ENCODE results near the gene VAV1. TPM values are rescaled to one million over a fixed set of nuclear protein-coding genes. Genes with fewer than 3 reads are reported as not detected.

Gene VAV1
- total and polyA plus RNA-seq, 2 of the 13 experiments (the other 11 are each of a cell fraction or from before 2014, with no cell fraction given) = not detected

DNA sequence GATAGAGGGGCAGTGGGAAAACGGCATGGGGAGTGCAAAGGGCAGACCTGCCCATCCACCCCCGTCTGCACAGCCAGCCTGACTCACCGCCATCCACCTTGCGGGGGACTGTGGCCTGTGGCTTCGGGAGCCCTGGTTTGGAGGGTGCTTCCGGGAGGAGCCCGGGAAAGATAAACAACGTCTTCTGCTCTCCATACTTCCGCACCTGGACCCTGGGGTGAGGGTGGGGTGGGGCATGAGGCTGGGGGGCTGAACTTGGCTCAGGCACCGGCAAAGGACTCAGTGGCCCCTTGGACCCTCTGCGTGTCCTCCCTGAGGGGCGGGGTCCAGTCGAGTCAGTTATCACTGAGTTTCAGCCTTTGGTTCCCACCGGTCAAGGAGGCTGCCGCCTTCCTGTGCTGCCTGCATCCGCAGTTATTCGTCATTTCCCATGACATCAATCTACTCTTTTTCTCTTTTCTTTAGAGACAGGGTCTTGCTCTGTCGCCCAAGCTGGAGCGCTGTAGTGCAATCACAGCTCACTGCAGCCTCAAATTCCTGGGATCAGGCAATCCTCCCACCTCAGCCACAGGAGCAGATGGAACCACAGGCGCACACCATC, 38.3 kb upstream of the VAV1 start (continued):
- peak; percentile 58 for TF ChIP-seq HNF4G (IDR thresholded peaks at IDR 0.05; ENCODE audit: borderline replicate concordance, low read depth, low read length)
- no peak for TF ChIP-seq HNF4G (CRISPR knock-in tag; IDR thresholded peaks at IDR 0.05; ENCODE audit: borderline replicate concordance, low read depth)
- TF ChIP-seq ATAD3A (CRISPR knock-in tag; IDR thresholded peaks at IDR 0.05) = no peak
- TF ChIP-seq FOXK1 (CRISPR knock-in tag; IDR thresholded peaks at IDR 0.05; ENCODE audit: borderline replicate concordance, low read depth) = peak; percentile 72; the same call in 1 of the 2 replicates
- peak; percentile 47 for TF ChIP-seq ZFX (CRISPR knock-in tag; IDR thresholded peaks at IDR 0.05; ENCODE audit: low read depth)
- TF ChIP-seq, protein P1, sequence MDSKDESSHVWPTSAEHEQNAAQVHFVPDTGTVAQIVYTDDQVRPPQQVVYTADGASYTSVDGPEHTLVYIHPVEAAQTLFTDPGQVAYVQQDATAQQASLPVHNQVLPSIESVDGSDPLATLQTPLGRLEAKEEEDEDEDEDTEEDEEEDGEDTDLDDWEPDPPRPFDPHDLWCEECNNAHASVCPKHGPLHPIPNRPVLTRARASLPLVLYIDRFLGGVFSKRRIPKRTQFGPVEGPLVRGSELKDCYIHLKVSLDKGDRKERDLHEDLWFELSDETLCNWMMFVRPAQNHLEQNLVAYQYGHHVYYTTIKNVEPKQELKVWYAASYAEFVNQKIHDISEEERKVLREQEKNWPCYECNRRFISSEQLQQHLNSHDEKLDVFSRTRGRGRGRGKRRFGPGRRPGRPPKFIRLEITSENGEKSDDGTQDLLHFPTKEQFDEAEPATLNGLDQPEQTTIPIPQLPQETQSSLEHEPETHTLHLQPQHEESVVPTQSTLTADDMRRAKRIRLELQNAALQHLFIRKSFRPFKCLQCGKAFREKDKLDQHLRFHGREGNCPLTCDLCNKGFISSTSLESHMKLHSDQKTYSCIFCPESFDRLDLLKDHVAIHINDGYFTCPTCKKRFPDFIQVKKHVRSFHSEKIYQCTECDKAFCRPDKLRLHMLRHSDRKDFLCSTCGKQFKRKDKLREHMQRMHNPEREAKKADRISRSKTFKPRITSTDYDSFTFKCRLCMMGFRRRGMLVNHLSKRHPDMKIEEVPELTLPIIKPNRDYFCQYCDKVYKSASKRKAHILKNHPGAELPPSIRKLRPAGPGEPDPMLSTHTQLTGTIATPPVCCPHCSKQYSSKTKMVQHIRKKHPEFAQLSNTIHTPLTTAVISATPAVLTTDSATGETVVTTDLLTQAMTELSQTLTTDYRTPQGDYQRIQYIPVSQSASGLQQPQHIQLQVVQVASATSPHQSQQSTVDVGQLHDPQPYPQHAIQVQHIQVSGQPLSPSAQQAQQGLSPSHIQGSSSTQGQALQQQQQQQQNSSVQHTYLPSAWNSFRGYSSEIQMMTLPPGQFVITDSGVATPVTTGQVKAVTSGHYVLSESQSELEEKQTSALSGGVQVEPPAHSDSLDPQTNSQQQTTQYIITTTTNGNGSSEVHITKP (CRISPR knock-in tag; IDR thresholded peaks at IDR 0.05; ENCODE audit: low read depth) = peak; percentile 81
- TF ChIP-seq RBFOX2 (IDR thresholded peaks at IDR 0.05; ENCODE audit: low read depth, low read length) = 0 out of 2 replicates have a peak, but pooled peaks have one; percentile 36
- TF ChIP-seq HMG20A (CRISPR knock-in tag; IDR thresholded peaks at IDR 0.05; ENCODE audit: borderline replicate concordance) = peak; percentile 33; the same call in 1 of the 2 replicates
- TF ChIP-seq, protein P2, sequence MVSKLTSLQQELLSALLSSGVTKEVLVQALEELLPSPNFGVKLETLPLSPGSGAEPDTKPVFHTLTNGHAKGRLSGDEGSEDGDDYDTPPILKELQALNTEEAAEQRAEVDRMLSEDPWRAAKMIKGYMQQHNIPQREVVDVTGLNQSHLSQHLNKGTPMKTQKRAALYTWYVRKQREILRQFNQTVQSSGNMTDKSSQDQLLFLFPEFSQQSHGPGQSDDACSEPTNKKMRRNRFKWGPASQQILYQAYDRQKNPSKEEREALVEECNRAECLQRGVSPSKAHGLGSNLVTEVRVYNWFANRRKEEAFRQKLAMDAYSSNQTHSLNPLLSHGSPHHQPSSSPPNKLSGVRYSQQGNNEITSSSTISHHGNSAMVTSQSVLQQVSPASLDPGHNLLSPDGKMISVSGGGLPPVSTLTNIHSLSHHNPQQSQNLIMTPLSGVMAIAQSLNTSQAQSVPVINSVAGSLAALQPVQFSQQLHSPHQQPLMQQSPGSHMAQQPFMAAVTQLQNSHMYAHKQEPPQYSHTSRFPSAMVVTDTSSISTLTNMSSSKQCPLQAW (CRISPR knock-in tag; IDR thresholded peaks at IDR 0.05) = peak; percentile 74
- TF ChIP-seq, protein P3, sequence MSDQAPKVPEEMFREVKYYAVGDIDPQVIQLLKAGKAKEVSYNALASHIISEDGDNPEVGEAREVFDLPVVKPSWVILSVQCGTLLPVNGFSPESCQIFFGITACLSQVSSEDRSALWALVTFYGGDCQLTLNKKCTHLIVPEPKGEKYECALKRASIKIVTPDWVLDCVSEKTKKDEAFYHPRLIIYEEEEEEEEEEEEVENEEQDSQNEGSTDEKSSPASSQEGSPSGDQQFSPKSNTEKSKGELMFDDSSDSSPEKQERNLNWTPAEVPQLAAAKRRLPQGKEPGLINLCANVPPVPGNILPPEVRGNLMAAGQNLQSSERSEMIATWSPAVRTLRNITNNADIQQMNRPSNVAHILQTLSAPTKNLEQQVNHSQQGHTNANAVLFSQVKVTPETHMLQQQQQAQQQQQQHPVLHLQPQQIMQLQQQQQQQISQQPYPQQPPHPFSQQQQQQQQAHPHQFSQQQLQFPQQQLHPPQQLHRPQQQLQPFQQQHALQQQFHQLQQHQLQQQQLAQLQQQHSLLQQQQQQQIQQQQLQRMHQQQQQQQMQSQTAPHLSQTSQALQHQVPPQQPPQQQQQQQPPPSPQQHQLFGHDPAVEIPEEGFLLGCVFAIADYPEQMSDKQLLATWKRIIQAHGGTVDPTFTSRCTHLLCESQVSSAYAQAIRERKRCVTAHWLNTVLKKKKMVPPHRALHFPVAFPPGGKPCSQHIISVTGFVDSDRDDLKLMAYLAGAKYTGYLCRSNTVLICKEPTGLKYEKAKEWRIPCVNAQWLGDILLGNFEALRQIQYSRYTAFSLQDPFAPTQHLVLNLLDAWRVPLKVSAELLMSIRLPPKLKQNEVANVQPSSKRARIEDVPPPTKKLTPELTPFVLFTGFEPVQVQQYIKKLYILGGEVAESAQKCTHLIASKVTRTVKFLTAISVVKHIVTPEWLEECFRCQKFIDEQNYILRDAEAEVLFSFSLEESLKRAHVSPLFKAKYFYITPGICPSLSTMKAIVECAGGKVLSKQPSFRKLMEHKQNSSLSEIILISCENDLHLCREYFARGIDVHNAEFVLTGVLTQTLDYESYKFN (CRISPR knock-in tag; conservative IDR thresholded peaks at IDR 0.05) = peak; percentile 86
- no peak for TF ChIP-seq FOXP1 (IDR thresholded peaks at IDR 0.05)
- TF ChIP-seq FOXP1 (CRISPR knock-in tag; IDR thresholded peaks at IDR 0.05) = peak; percentile 15; the same call in 1 of the 2 replicates
- peak; percentile 56; the same call in 1 of the 2 replicates for TF ChIP-seq ZNF121 (CRISPR knock-in tag; IDR thresholded peaks at IDR 0.05)
- TF ChIP-seq FOXA3 (CRISPR knock-in tag; IDR thresholded peaks at IDR 0.05) = peak; percentile 56; the same call in 1 of the 2 replicates
- TF ChIP-seq ZBTB38 (CRISPR knock-in tag; IDR thresholded peaks at IDR 0.05) = peak; percentile 88
- no peak for TF ChIP-seq SNAPC2 (CRISPR knock-in tag; IDR thresholded peaks at IDR 0.05)
- TF ChIP-seq ZNF709 (CRISPR knock-in tag; IDR thresholded peaks at IDR 0.05) = no peak
- TF ChIP-seq SALL1 (CRISPR knock-in tag; IDR thresholded peaks at IDR 0.05) = 0 out of 2 replicates have a peak, but pooled peaks have one; percentile 40
- TF ChIP-seq, protein P4, sequence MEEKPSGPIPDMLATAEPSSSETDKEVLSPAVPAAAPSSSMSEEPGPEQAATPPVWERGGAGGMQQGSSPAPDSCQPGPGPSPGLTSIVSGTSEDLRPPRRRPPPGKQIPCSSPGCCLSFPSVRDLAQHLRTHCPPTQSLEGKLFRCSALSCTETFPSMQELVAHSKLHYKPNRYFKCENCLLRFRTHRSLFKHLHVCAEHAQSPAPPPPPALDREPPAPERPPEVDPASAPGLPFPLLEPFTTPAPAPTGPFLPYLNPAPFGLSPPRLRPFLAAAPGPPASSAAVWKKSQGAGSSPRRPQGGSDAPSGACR (CRISPR knock-in tag; IDR thresholded peaks at IDR 0.05) = 0 out of 2 replicates have a peak, but pooled peaks have one; percentile 68
- TF ChIP-seq ZNF350 (CRISPR knock-in tag; IDR thresholded peaks at IDR 0.05; ENCODE audit: borderline replicate concordance, low read depth) = peak; percentile 51; the same call in 1 of the 2 replicates
- peak; percentile 82; the same call in 1 of the 2 replicates for TF ChIP-seq GFI1 (CRISPR knock-in tag; IDR thresholded peaks at IDR 0.05; ENCODE audit: borderline replicate concordance)
